ENCODE data around the gene EXOG.

The EXOG gene

DNA sequence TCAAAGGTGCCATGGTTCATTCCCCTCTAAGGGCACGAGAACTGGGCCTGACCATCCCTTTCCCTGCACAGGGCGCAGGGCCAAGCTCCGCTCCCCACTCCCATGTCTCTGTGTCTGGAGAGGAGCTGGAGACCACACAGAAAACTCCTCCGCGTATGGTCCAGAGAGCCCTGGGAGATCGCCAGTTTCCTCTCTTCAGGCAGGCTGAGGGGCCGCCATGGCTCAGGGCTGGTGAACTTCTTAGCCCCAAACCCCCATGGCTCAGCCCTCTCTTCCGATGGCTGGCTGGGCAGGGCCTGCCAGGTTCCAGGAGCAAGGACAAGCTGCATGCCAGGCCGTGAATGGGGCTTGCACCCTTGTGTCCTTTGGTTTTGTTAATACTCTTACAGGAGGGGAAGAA lies 52.9 kb downstream of the EXOG start:
- no peak for DNase-seq

DNA sequence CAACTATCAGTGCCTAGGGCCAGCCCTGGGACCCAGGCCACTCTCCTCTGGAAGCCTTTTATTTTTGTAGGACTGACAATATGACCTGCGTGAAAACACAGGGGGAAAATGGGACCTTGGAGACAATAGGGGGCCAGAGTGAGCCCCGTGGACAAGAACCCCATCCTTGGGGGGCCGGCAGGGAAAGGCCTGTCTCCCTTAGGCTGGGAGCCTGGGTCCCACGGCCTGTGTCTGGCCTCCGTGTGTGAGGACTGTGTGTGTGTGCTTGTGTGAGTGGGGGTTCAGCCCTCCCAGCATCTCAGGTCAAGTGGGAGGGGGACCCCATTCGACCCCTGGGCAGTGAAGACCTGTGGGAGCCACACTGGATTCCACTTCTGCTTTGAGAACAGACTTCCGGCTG lies 53.3 kb downstream of the EXOG start:
- no peak for DNase-seq

DNA sequence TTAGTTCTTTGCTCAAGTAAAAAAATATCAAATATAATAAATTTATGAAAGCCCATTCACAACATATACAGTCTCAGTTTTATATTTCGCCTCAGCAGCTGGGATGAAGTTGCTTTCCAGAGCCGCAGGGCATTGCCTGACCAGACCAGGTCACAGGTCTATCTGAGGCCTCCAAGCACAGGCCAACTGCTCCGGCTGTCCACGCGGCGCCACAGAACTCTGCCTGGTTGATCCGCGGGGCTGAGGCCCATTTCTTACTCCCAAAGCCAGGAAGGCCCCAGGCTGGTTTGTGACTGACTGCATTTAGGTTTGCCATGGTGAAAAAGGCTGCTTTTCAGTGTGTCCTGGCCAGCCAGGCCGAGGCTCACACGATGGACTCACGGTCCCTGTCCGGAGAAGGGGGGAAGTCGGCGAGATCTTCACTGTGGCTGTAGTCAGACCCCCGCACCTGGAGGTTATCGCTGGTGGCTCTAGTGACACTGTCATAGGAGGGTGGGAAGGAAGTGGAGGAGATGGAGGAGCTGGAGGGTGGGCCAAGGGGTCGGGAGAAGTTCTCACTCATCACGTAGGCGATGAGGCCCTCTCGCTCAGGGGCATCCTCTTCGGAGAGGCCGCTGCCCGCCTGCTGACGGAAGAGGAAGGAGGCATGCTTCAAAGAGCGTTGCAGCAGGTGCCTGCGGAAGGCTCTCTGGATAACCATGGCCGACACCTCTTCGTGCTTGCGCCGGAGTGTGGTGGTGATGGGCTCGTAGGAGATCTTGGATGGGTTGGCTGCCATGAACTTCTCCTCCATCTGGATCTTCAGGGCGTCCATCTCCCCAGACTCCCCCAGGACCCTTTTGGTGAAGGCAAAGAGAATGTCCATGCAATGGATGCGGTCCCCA lies 54.1 kb downstream of the EXOG start:
- no peak for DNase-seq

DNA sequence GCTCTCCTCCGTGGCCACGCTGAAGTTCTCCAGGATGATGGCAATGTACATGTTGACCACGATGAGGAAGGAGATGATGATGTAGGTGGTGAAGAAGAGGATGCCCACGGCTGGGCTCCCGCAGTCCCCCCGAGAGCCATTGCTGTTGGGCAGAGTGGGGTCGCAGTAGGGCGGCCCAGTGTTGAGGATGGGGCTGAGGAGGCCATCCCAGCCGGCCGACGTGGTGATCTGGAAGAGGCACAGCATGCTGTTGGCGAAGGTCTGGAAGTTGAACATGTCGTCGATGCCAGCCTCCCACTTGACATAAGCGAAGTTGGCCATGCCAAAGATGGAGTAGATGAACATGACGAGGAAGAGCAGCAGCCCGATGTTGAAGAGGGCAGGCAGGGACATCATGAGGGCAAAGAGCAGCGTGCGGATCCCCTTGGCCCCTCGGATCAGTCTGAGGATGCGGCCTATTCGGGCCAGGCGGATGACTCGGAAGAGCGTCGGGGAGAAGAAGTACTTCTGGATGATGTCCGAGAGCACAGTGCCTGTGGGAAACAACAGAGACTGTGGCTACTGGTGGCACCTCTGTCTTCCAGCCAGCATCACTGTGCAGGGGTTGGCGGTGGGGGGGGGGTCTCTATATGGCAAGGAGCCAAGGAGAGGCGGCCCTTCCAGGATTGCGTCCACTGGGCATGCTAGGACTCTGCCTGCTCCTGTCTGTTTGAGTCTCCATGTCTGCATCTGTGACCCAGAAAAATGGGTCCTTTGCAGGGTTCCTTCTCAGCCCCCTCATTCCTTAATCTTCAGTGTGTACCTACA lies 55.1 kb downstream of the EXOG start:
- no peak for DNase-seq

DNA sequence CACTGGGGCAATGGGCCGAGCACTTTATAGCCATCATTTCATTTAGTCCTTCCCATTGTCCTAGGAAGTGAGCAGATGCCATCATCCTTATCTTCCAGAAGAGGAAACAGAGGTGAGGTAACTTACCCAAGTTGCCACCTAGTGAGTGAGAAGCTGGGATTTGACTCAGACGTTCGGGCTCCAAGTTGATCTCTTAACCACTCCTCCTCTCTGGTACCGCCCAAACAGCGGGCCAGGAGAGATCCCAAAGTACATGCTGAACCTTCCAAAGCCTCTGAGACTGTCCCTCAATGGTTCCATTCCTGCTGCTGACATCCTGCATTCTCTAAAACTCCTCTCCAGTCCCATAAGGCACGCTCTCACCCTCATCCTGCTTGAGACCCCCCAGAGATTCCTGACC lies 56.2 kb downstream of the EXOG start:
- no peak for DNase-seq

DNA sequence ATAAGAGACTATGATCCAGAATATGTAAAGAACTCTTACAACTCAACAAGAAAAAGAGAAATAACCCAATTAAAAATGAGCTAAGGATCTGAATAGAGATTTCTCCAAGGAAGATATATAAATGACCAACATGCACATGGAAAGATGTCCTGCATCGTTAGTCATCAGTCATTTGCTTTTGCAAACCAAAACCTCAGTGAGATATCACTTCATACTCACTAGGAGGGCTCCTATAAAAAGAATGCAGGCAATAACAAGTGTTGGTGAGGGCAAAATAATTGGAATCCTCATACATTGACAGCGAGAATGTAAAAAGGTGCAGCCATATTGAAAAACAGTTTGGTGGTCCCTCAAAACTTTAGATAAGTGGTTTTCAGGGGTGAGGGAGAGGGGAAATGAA lies 56.9 kb downstream of the EXOG start:
- DNase-seq: no peak

DNA sequence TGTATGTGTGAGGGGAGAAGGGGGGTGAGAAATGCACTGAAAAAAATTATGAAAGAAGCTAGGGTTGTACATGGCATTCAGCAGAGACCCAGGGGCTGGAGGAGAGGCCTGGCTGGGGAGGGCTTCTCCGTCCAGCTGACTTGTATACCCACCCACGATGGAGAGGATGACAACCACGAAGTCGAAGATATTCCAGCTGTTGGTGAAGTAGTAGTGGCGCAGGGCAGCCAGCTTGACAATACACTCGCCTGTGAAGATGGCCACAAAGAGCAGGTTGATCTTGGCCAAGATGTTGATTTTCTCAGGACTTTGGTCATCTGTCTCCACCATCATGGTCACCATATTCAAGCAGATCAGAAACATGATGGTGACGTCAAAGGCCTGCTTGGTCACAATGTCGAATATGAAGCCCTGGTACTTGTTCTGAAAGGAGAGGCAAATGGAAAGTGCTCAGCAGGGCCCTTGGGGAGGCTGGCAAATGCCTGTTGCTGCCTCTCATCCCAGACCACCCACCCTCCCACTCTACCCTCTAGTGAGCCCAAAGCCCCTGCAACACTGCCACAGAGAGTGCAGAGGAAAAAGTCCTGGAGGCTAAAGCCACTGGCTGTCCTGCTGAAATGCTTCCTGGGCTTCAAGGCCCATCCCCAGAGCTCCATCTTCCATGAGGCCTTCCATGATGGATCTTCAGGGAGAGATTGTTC lies 58.1 kb downstream of the EXOG start:
- no peak for DNase-seq

DNA sequence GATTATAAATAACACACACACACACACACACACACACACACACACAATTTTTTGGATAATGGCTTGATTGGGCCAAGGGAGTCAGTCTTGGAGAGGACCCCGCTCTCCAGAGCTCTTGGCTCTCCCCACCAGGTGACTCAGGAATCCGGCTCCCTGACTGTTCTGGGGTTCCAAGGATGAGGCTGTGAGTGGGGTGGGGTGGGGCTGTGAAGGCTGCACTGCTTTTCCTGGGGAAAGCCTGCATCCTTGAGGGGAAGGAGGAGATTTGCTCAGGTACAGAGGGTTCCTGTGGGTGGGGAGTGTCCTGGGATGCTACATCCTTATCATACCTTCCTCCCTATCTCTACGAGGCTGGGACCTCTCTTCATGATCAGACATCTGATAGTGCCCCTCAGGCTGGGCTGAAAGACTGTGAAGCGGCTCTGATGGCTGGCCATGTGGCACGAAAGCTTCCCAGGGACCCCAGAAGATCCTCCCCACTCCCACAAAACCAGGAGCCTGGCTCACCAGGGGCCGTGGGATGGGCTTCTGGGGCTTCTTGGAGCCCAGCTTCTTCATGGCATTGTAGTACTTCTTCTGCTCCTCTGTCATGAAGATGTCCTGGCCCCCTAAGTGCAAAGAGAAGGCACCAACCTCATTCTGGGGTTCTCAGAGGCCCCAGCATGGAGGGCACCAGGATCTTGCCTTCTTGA lies 59.2 kb downstream of the EXOG start:
- DNase-seq: no peak

DNA sequence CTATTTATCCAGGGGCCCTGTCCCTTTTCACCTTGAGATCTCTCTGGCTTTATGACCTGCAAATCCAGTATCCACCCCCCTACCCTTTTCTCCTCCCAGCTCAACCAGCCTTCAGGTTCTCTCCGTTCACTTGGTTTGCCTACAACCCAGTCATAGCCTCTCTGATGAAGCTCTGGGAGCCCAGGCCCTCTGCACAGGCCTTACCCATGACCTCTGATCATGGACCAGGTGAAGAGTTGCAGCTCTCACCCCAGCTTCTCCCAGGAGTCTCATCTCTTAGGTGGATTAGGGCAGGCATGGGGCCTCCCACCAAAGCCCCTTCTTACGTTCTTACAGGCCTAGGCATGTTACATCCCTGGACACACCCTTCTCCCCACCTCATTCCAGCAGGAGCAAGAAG lies 59.8 kb downstream of the EXOG start:
- no peak for DNase-seq

DNA sequence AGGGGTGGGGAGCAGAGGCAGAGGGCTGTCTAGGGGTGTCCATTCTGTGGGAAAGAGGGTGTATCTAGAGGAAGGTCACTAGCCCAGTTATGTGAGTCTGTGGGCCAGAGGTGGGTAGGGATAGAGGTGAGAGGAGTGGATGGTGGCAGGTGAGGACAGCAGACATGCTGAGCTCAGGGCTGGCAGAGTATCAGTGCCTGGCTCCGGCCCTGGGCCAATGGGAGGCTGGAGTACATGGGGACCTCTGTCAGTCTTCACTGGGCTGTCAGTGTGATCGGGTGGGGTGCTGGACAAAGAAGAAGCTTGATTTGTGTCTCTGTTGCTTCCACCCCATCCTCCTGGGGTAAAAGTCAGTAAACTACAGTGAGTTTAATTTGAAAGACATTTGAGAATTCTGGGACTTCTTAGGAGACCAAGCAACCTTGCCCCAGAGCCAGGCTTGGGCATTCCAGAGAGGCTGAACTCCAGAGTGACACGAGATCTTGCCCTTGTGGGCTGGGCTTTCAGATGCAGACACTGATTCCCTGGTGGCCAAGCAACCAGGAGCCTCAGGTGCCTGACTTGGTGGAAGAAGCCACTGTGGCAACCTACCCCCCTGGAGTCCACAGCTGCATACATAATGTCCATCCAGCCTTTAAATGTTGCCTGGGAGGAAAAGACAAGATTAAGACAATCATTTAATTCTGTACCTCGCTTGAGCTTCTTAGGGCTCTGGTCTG lies 60.7 kb downstream of the EXOG start:
- no peak for DNase-seq

DNA sequence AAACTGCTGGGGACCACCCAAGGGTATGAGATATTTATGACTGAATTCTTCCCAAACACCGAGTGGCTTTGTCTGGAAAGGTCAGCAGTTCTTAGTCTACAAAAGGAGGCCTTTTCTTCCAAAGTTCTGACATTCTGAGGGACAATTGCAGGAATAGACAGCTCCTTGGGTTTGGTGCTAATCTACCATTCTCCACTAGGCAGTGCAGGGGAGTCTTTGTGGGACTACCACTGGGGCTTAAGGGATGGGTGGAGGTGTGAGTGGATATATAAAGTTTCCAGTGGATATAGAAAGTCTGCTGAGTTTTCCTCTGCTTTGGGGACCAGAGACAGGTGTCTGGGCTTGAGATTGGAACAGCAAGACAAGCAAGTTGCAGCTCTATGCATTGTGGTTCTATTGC lies 62.7 kb downstream of the EXOG start:
- no peak for DNase-seq

DNA sequence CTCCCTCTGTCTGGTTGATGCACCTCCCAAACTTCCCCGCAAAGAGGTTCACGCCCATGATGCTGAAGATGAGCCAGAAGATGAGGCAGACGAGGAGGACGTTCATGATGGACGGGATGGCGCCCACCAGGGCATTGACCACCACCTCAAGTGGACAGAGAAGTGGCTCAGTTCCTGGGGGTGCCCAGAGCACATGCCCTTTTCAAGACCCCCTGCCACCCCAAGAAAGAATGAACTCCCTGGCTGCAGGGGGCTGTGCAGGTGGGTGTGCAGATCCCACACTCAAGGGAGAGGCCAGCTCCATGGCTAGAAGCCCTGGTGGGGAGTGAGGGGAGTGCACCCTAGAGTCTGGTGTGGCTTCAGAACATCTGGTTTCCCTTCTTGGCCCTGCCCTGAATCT lies 64.1 kb downstream of the EXOG start:
- no peak for DNase-seq

DNA sequence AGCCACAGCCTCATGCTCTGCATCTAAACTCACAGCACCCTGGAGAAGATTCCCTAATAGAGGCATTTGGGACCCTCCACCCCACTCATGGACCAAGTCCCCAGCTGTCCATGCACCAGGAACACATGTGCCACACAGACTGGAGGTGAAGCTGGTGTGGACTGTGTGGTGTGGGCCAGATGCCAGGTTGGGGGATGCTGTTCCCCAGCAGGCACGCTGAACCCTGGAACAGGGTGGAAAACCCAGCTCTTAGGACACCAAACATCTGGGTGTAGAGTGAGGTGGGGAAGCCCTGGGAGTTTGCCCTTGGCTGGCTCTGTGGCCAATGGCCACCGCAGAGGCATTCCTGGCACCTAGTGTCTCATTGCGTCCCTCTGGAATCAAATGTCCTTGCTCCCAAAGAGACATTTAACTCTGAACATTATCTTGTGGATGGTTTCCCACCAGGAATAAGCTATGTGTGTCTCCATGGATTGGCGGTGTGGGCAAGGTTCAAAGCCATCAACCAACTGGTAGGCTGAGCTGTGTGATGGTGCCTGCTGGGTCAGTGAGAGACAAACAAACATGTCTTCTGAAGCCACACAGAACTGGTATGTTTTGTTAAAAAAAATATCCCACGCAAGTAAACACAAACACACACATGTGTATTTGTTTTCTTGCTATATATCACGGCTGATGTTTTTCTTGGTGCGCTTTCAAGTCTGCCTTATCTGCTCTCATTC lies 65.0 kb downstream of the EXOG start:
- DNase-seq: no peak

DNA sequence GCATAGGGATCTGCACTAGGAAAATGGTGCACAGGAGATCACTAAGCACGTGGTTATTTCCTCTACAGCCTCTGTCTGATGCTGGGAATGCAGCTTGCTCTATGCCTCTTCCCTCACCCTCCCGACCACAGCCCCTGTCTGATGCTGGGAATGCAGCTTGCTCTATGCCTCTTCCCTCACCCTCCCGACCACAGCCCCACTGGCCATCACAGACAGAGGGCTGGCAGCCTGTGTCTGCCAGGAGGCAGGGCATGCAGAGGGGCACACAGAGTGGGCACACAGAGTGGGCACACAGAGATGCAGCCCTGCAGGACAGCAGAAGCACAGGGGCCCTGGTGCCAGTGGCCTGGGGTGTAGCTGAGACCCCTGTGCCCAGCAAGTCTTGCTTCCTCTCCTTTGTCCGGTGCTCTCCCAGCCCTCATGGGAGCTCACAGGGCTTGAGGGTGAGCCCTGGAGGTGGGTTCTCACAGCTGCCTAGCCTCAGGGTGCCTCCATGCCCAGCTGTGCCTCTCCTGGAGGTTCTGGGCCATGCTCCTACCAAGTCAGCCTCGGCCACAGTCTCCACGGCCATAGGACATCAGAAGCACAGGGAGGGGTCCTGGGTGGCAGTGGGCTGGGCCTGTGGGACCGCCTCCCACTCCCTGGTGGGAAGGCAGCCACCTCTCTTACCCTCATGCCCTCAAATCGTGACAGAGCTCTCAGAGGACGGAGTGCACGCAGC lies 65.8 kb downstream of the EXOG start:
- DNase-seq: no peak

DNA sequence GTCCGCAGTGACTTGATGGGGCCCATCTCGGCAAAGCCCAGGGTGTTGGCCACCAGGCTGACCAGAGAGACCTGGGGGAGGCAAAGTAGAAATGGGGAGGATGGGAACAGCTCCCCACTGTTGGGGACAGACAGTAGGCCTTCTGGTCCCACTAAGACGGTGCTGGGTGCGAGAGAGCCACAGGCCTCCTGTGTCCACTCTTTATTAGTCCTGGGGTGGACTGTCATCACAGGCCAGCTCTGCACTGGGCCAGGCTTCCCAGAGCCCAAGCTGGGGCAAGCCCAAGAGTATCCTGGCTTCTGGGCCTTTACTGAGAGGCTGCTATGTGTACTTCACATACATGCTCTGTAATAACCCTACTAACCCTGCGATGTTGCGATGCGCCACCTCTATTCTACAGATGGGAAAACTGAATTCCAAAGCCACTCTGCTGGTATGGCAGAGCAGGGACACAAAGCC lies 66.4 kb downstream of the EXOG start:
- DNase-seq: no peak

DNA sequence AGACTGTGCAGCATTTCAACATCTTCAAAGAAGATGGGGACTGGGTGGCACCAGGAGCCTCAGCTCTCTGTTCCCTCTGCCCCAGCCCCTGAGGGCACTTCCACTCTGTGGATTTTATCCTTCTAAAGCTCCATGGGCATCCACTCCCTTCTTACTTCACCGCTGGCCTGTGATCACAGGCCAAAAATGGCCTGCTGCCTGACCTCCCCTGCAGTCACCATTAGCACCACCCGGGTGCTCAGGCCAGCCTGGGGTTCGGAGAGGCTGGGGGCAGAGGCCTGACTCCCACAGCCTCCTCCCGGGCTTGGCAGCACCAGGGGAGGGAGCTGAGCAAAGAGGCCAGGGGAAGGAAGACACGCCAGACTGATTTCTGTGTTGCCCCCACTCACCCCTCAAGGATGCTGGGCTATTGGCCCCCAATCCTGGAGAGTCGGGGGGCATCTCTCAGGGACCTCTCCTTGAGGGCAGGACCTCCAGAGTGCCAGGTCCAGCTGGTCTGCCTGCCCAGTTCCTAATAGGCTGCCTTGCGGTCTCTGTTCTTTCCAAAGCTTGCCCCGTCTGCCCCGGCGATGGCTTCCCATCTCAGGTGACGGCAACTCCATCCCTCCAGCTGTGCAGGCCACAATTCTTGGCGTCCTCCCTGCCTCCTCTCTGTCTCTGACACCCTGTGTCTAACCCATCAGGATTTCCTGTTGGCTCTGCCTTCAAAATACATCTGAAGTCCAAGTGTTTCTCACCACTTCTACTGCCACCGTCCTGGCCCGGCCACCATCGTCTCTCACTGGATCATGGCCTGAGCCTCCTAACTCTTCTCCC lies 67.1 kb downstream of the EXOG start:
- no peak for DNase-seq

DNA sequence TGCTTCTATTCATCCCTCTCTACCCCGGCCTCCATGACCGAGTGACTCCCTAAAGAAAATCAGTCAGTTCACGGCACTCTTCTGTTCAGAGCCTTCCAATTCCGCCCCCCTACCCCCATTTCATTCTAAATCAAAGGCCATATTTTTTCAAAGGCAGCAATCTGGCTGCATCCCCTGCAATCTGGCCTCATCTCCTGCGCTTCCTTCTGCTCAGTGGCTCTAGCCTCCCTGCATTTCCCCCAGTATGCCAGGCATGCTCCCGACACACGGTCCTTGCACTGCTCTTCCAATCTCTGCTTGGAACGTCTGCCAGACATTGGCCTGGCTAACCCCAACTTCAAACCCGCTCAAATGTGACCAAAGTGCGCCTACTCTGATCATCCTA lies 67.7 kb downstream of the EXOG start:
- no peak for DNase-seq

DNA sequence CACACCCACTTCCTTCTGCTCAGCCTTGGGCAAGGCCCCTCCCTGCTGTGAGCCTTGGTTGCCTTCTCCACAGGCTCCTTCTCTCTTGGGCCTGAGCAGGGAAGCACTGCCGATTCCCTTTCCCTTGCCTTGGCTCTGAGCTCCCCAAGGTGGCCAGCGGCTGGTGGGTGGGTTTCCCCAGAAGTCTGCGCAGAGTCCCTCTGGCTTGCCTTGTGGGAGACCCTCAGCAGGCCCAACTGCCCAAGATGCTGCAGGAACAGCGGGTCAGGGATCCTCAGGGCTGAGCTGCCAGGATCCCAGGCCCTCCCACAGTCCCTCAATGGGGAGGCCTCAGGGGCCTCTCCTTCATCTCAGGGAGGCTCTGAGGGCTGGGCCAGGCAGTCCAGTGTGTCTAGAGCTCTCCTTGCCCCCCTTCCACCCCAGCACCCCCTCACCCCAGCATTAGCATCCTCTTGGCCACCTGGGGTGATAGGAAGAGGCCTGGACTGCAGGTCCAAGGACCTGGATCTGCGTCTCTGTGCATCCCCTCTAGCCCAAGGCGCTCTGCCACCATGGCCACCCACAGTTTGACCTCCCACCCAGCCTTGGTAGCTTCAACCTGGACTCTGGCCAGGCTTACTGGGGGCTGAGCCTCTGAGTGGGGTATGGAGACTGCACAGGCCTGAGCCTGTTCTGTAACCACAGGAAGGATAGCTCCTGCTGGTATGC lies 68.6 kb downstream of the EXOG start:
- no peak for DNase-seq

Data from activated CD4-positive, CD25-positive, alpha-beta regulatory T cell (primary cell).